OCI-LY1 (cell line): Measurements from ENCODE around the gene C20orf144.

Experiments
- H2AFZ ChIP-seq: fragments of 200-600 bp; sonication (generic), shearing (Covaris generic); 2 replicates; pipeline ENCODE4 v1.6.0; 2014; ENCODE audit warnings: antibody characterized with exemption, mild to moderate bottlenecking, low read length
- H3F3A ChIP-seq: fragments of 200-600 bp; sonication (generic), shearing (Covaris generic); 2 replicates; pipeline ENCODE4 v1.6.0; 2014; ENCODE audit warnings: mild to moderate bottlenecking, antibody characterized with exemption, low read length, moderate library complexity; ENCODE audit not compliant: insufficient read depth
- H3K27ac ChIP-seq: fragments of 200-600 bp; sonication (generic); 2 replicates; pipeline ENCODE4 v1.5.1; 2014; ENCODE audit warnings: low read length, mixed run types, mild to moderate bottlenecking, low read depth; ENCODE audit not compliant: poor library complexity, severe bottlenecking
- H3K27me3 ChIP-seq: fragments of 200-600 bp; sonication (generic); 2 replicates; pipeline ENCODE4 v1.6.0; 2014; ENCODE audit warnings: antibody characterized with exemption, mild to moderate bottlenecking, low read length, moderate library complexity; ENCODE audit not compliant: insufficient read depth
- H3K36me3 ChIP-seq: fragments of 200-600 bp; sonication (generic); 2 replicates; pipeline ENCODE4 v1.6.1; 2014; ENCODE audit warnings: mild to moderate bottlenecking, antibody characterized with exemption, low read length, moderate library complexity, mixed read lengths; ENCODE audit not compliant: insufficient read depth
- H3K4me1 ChIP-seq: fragments of 200-600 bp; sonication (generic); 2 replicates; pipeline ENCODE4 v1.5.1; 2014; ENCODE audit warnings: mild to moderate bottlenecking, low read length, moderate library complexity; ENCODE audit not compliant: insufficient read depth, severe bottlenecking
- H3K4me2 ChIP-seq: fragments of 200-600 bp; sonication (generic), shearing (Covaris generic); 2 replicates; pipeline ENCODE4 v1.6.1; 2014; ENCODE audit warnings: low read length
- H3K4me3 ChIP-seq: fragments of 200-600 bp; sonication (generic); 2 replicates; pipeline ENCODE4 v1.5.1; 2014; ENCODE audit warnings: low read length, low read depth, mild to moderate bottlenecking, mixed read lengths; ENCODE audit not compliant: poor library complexity, severe bottlenecking
- H3K79me2 ChIP-seq: fragments of 200-600 bp; shearing (Covaris generic); 2 replicates; pipeline ENCODE4 v1.6.1; 2016; ENCODE audit warnings: mixed run types, low read length, mixed read lengths; ENCODE audit not compliant: insufficient read depth
- H3K9ac ChIP-seq: fragments of 200-600 bp; sonication (generic), shearing (Covaris generic); 2 replicates; pipeline ENCODE4 v1.6.1; 2014; ENCODE audit warnings: mild to moderate bottlenecking, low read length, mixed read lengths
- H3K9me2 ChIP-seq: fragments of 200-600 bp; sonication (generic), shearing (Covaris generic); 2 replicates; pipeline ENCODE4 v1.6.1; 2014; ENCODE audit warnings: low read depth, mild to moderate bottlenecking, low read length, mixed read lengths
- H3K9me3 ChIP-seq: fragments of 200-600 bp; shearing (Covaris generic); 2 replicates; pipeline ENCODE4 v1.6.1; 2014; ENCODE audit warnings: low read length, mixed read lengths
- H4K20me1 ChIP-seq: fragments of 200-600 bp; sonication (generic), shearing (Covaris generic); 2 replicates; pipeline ENCODE4 v1.6.0; 2016; ENCODE audit warnings: mild to moderate bottlenecking, low read length; ENCODE audit not compliant: insufficient read depth
- CTCF ChIP-seq: fragments of 200-600 bp; sonication (generic), shearing (Covaris generic); IDR thresholded peaks from 2 replicates; pipeline ENCODE4 v1.5.1; 2017; ENCODE audit warnings: mild to moderate bottlenecking, antibody characterized with exemption, low read length, moderate library complexity, mixed read lengths
- EZH2 ChIP-seq: fragments of 200-600 bp; sonication (generic), shearing (Covaris generic); IDR thresholded peaks from 2 replicates; pipeline ENCODE4 v1.8.0; 2017; ENCODE audit warnings: borderline replicate concordance, mixed run types, mild to moderate bottlenecking, antibody characterized with exemption, low read length, moderate library complexity, mixed read lengths

The C20orf144 gene

DNA sequence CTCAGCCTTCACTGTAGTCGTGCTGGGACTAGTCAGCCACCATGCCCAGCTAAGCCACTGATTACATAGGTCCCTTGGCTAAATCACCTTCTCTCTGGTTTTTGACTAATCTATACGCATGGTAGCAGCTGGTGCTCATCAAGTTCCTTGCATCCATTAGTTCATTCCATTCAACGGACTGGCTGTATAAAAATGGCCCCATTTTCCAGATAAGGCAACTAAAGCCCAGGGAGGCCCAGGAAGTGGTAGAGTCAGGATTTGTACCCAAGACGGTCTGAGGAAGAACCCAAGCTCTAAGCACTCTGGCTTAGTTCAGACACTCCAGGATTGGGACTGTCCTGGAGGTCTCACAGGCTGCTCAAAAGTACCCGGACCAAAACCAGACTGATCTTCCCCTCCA lies 19.2 kb downstream of the C20orf144 start:
- Histone ChIP-seq H3K9me2 (no peaks in the 10 kb centered on the region), H3F3A (no peaks in the 10 kb centered on the region), H3K27ac (peak overlapping the region; percentile 99), H3K27me3 (no peaks in the 10 kb centered on the region), H2AFZ (no peak overlapping the region), H3K9me3 (no peaks in the 10 kb centered on the region), H3K9ac (peak overlapping the region; percentile 58; the same call in 1 of the 2 replicates), H4K20me1 (no peaks in the 10 kb centered on the region), H3K4me2 (peak overlapping the region; percentile 60), H3K36me3 (peaks cover 47% of the 10 kb centered on the region), H3K4me1 (peaks cover 76% of the 10 kb centered on the region), H3K79me2 (peaks cover 26% of the 10 kb centered on the region), H3K4me3 (no peak overlapping the region)
- no peak for TF ChIP-seq CTCF
- no peak for TF ChIP-seq EZH2

DNA sequence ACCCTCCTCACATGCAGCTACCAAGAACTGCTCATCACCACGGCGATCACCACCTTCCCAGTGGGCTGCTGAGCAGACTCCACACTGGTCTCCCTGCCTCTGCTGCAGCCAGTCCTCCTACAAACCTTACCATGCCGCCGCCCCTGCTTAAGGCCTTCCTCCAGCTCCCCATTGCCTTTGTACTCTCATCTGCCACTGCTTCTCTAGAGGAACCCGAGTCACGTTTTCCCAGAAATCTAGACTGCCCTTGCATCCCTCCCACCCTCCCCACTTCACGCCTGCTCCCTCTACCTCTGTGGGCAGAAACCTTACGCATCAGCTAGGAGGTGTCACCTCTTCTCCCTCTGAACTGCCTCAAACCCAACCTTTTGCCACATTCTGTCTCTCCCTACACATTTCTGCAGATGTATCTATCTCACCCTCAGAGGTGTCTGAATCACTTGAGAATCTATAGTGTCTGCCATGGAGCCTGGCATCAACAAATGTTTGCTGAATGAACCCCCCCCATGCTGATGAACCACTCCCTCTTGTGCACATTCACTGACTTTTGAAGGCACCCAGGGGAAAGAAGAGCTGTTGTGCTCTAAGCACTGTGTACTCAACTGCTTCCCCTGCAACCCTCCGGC lies 19.7 kb downstream of the C20orf144 start:
- Histone ChIP-seq H3K4me2 (peak overlapping the region; percentile 60), H3K4me3 (peak overlapping the region; percentile 37), H3F3A (no peaks in the 10 kb centered on the region), H3K27ac (peak overlapping the region; percentile 99), H3K9ac (peak overlapping the region; percentile 62; the same call in 1 of the 2 replicates), H3K9me2 (no peaks in the 10 kb centered on the region), H3K27me3 (no peaks in the 10 kb centered on the region), H3K4me1 (peaks cover 77% of the 10 kb centered on the region), H3K9me3 (no peaks in the 10 kb centered on the region), H3K36me3 (peaks cover 42% of the 10 kb centered on the region), H2AFZ (no peak overlapping the region), H3K79me2 (peaks cover 26% of the 10 kb centered on the region), H4K20me1 (no peaks in the 10 kb centered on the region)
- TF ChIP-seq CTCF (no peak), EZH2 (no peak)

DNA sequence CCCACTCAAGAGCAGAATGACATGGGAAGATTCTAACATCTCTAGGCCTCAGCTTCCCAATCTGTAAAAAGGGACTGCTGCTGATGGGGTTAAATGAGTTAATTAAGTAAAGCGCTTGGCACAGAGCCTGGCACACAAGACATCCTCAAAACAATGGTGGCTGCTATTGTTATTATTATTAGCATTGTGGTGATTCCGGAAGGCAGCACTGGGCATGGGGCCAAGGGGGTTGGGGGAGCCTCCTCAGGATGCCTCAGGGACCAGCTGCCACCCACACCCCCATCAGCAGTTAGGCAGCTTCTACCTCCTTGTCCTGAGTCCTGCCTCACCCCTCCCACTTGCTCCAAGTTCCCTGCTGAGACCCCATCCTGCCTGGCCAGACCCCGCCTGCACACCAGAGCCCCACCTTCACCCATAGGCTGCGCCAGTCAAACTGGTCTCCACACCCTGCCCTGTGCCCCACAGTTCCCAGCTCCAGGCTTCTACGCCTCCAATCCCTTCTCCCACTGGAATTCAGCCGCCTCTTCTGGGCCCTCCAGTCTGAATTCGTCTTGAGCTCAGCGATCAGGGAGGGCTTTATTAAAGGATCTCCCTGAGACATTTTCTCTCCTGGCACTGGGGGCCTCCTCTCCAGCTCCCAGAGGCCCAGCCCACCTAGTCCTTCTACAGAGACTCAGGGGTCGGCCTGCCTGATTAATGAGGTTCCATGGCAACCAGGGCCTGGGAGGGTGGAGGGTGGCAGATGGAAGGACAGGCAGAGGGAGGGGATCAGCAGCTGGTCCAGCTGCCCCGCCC lies 22.6 kb downstream of the C20orf144 start:
- no peaks in the 10 kb centered on the region for H3K27me3 ChIP-seq
- H3K4me3 ChIP-seq = peak overlapping the region; percentile 75
- peak overlapping the region; percentile 88 for H3K4me2 ChIP-seq
- TF ChIP-seq CTCF (no peak), EZH2 (no peak)
- H3K36me3 ChIP-seq = peaks cover 14% of the 10 kb centered on the region; the same call in 1 of the 2 replicates
- peak overlapping the region; percentile 94 for H3K9ac ChIP-seq
- peaks cover 87% of the 10 kb centered on the region for H3K4me1 ChIP-seq
- no peak overlapping the region for H2AFZ ChIP-seq
- peak overlapping the region; percentile 99 for H3K27ac ChIP-seq
- H3K9me3 ChIP-seq = no peaks in the 10 kb centered on the region
- no peaks in the 10 kb centered on the region for H3F3A ChIP-seq
- H4K20me1 ChIP-seq = no peaks in the 10 kb centered on the region
- H3K9me2 ChIP-seq = no peaks in the 10 kb centered on the region
- H3K79me2 ChIP-seq = peaks cover 26% of the 10 kb centered on the region
